Fibroblast of mammary gland (primary cell): ENCODE measurements around the gene ZC3H15.

Experiments used
- DNase-seq: peaks from one replicate; pipeline ENCODE4 v3.0.0-alpha.2; 2010; ENCODE audit warnings: low read depth
- H3K4me3 ChIP-seq: 2 replicates; pipeline ENCODE4 v1.5.1; 2011; ENCODE audit warnings: low read depth, mild to moderate bottlenecking, low read length, moderate library complexity; ENCODE audit not compliant: control insufficient read depth
- CTCF ChIP-seq: conservative IDR thresholded peaks from 2 replicates; pipeline ENCODE4 v1.5.1; 2011; ENCODE audit warnings: low read depth, low read length, inconsistent platforms; ENCODE audit not compliant: control insufficient read depth, insufficient read depth

Gene ZC3H15

GRCh38 chr2:186496401-186496800 is 10.3 kb downstream of the ZC3H15 start:
- DNase-seq, result no peak
- no peak overlapping the region for H3K4me3 ChIP-seq
- no peak for TF ChIP-seq CTCF

- DNase-seq, result no peak
- H3K4me3 ChIP-seq, result no peak overlapping the region
- TF ChIP-seq CTCF, result no peak
These were observed 11.9 kb downstream of the ZC3H15 start for GRCh38 chr2:186497928-186498327.

GRCh38 chr2:186498834-186499233 is 12.8 kb downstream of the ZC3H15 start:
- TF ChIP-seq CTCF, result no peak

GRCh38 chr2:186503827-186504606 is 18.0 kb downstream of the ZC3H15 start:
- DNase-seq, result peak; percentile 51
- peak; percentile 53 for TF ChIP-seq CTCF
- no peak overlapping the region for H3K4me3 ChIP-seq

More at GRCh38 chr2:186498834-186499233, 12.8 kb downstream of the ZC3H15 start:
- H3K4me3 ChIP-seq, result no peak overlapping the region
- no peak for DNase-seq

- no peak for DNase-seq
- TF ChIP-seq CTCF, result no peak
- H3K4me3 ChIP-seq, result no peak overlapping the region
These were observed 22.2 kb downstream of the ZC3H15 start for GRCh38 chr2:186508263-186508662.

- TF ChIP-seq CTCF, result no peak
These were observed 29.3 kb downstream of the ZC3H15 start for GRCh38 chr2:186515376-186515775.

More at GRCh38 chr2:186515376-186515775, 29.3 kb downstream of the ZC3H15 start:
- H3K4me3 ChIP-seq, result no peak overlapping the region
- DNase-seq, result peak; percentile 16
